ENCODE results near the gene IGFBP1.

IGFBP1 gene

GRCh38 chr7:45888993-45889366 lies 692 bp downstream of the IGFBP1 start (continued):
- no peak for TF ChIP-seq ZNF488 (tag by site-specific recombination; IDR thresholded peaks at IDR 0.05)
- TF ChIP-seq ZNF501 (tag by site-specific recombination; IDR thresholded peaks at IDR 0.05) = no peak
- no peak for TF ChIP-seq IKZF3 (tag by site-specific recombination; IDR thresholded peaks at IDR 0.05)
- TF ChIP-seq INSM2 (tag by site-specific recombination; IDR thresholded peaks at IDR 0.05) = no peak
- no peak for TF ChIP-seq PRDM1 (tag by site-specific recombination; IDR thresholded peaks at IDR 0.05)
- no peak for TF ChIP-seq ZNF146 (tag by site-specific recombination; IDR thresholded peaks at IDR 0.05)
- no peak for TF ChIP-seq ZNF223 (tag by site-specific recombination; IDR thresholded peaks at IDR 0.05)
- no peak for TF ChIP-seq GLI4 (tag by site-specific recombination; IDR thresholded peaks at IDR 0.05)
- TF ChIP-seq GLI2 (tag by site-specific recombination; IDR thresholded peaks at IDR 0.05; ENCODE audit: borderline replicate concordance, low read depth) = no peak

DNA sequence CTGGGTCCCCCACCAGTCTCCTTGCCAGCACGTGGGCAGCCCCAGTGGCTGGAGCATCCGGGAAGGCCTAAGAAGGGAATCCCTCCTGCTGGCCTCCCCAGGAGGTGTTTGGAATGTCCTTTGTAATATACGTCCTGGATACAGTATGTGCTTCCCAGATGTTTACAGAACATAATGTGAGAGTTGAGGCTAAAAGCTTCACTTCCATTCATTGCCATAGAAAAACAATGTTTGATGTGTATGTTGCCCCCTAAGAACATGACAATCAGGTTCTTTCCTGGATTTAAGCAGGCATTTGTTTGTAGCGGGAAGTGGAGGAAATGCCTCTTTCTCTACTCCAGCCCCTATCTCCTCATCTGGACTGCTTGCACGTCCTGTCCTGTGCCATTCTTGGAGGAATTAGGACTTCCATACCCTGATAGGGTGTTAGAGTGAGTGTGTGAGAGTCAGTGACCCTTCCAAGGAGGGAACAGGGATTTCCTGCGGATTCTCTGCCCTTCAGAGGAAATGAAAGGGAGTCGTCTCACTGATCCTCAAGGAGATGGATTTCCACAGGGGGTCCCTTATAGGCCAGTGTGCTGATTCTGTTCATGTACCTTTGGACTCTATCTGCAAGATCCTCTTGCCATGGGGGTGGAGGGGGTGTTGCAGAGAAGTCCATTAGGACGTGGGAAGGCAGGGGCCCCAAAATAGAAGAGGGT lies 1.2 kb downstream of the IGFBP1 start:
- Histone ChIP-seq H3K27ac (ENCODE audit: extremely low read depth, low read depth, low read length) (no peak overlapping the region), H3K36me3 (ENCODE audit: control insufficient read depth in 2 of 2, insufficient read depth in 1 of 2, low read length in 2 of 2) (no peaks in the 10 kb centered on the region), H3K4me1 (ENCODE audit: control insufficient read depth, insufficient read depth, low read length) (no peaks in the 10 kb centered on the region), H3K4me3 (ENCODE audit: low read depth, low read length) (no peak overlapping the region), H3K9me3 (ENCODE audit: control insufficient read depth, insufficient read depth, low read depth, low read length) (no peaks in the 10 kb centered on the region)
- no peak for TF ChIP-seq SALL2 (tag by site-specific recombination; IDR thresholded peaks at IDR 0.05; ENCODE audit: borderline replicate concordance)
- TF ChIP-seq ZNF169 (tag by site-specific recombination; IDR thresholded peaks at IDR 0.05) = no peak
- TF ChIP-seq HOXC10 (CRISPR knock-in tag; IDR thresholded peaks at IDR 0.05) = no peak
- no peak for TF ChIP-seq KLF10 (tag by site-specific recombination; IDR thresholded peaks at IDR 0.05)
- CTCF ChIA-PET = interaction anchor here (0.8 to 1.9 kb wide), 9 partner anchors 23 to 1292 kb away, joined by 3 to 15 read pairs (median 3); no protein-coding TSS in a partner anchor
- POLR2A ChIA-PET = no interaction called here

GRCh38 chr7:45890125-45890901 lies 2.0 kb downstream of the IGFBP1 start:
- Histone ChIP-seq H3K4me1 (ENCODE audit: control insufficient read depth, insufficient read depth, low read length) (no peaks in the 10 kb centered on the region), H3K36me3 (ENCODE audit: control insufficient read depth in 2 of 2, insufficient read depth in 1 of 2, low read length in 2 of 2) (no peaks in the 10 kb centered on the region), H3K4me3 (ENCODE audit: low read depth, low read length) (no peak overlapping the region), H3K9me3 (ENCODE audit: control insufficient read depth, insufficient read depth, low read depth, low read length) (no peaks in the 10 kb centered on the region), H3K27ac (ENCODE audit: extremely low read depth, low read depth, low read length) (no peak overlapping the region)
- CTCF ChIA-PET = interaction anchor here (0.5 to 1.9 kb wide), 16 partner anchors 10 to 1774 kb away, joined by 3 to 15 read pairs (median 4); partner anchors contain the start of gene IGFBP3
- POLR2A ChIA-PET = no interaction called here
- TF ChIP-seq ZNF501 (tag by site-specific recombination; IDR thresholded peaks at IDR 0.05) (no peak), ZNF366 (tag by site-specific recombination; conservative IDR thresholded peaks at IDR 0.05) (no peak), ZNF621 (tag by site-specific recombination; IDR thresholded peaks at IDR 0.05) (no peak), ZNF112 (tag by site-specific recombination; IDR thresholded peaks at IDR 0.05) (no peak), ZNF561 (tag by site-specific recombination; IDR thresholded peaks at IDR 0.05; ENCODE audit: borderline replicate concordance) (no peak), SALL2 (tag by site-specific recombination; IDR thresholded peaks at IDR 0.05; ENCODE audit: borderline replicate concordance) (no peak), ZNF776 (tag by site-specific recombination; IDR thresholded peaks at IDR 0.05; ENCODE audit: borderline replicate concordance) (no peak), ZNF777 (tag by site-specific recombination; IDR thresholded peaks at IDR 0.05; ENCODE audit: borderline replicate concordance) (no peak), ZNF132 (tag by site-specific recombination; IDR thresholded peaks at IDR 0.05; ENCODE audit: borderline replicate concordance) (no peak), PRDM1 (tag by site-specific recombination; IDR thresholded peaks at IDR 0.05) (no peak), SP2 (tag by site-specific recombination; IDR thresholded peaks at IDR 0.05) (no peak), ZNF169 (tag by site-specific recombination; IDR thresholded peaks at IDR 0.05) (no peak), AEBP2 (tag by site-specific recombination; IDR thresholded peaks at IDR 0.05; ENCODE audit: borderline replicate concordance) (no peak), ZNF768 (tag by site-specific recombination; IDR thresholded peaks at IDR 0.05) (no peak), ZNF280C (tag by site-specific recombination; IDR thresholded peaks at IDR 0.05) (no peak), ZNF571 (tag by site-specific recombination; IDR thresholded peaks at IDR 0.05) (no peak), ZBTB20 (tag by site-specific recombination; IDR thresholded peaks at IDR 0.05) (no peak)

Data from HEK293 (cell line).